Measurements from ENCODE around the gene CLK2.
A peak's percentile ranks its signal among the peaks of the same experiment; 100 is the strongest.

Gene CLK2

DNA sequence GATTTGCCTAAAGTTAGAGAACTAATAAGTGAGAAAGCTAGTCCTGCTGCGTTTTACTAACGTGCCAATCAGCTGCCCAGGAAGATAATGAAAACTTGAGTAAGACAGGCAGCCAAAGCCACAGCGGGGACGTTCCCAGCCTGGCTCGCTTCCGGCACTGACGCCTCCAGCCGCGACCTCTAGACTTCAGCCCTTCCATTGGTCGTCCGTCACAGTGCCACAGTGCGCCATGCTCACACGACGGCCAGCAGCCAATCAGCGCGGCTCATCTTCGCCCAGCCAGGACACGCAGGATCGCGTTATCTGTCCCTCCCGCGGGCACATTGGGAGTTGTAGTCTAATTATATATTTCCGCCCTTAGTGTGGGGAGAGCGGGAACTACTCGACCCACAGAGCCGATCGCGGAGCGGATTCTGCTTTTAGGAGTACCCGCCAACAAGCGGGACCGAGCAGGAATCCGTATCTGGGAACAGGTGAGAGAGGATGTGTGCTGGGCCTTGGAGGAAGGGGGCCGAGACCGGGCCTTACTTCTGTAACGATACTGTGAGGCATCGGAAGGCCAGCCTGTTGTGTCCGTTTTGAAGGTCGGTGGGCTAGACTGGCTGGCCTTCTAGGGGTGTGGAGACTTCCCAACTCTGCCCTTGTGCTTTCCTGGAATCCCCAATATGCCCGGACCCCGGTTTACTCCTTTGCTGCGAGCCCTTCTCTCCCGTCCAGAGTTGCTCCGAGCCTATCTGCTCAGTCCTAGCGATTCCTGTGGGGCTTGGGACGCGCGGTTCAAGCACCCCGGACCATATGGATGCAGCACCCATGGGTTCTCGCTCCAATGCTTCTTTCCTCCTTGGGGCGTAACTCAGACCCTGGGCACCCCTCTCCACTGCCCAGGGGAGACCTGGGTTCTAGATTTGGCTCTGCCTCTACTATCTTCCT lies 35.5 kb upstream of the CLK2 start, which contains the start of gene FDPS:
Gene FDPS, plus strand, starts transcription at position 374 of the 930 bp plus-strand sequence. CDS start 924 bp downstream, outside the sequence.
- H3K9ac ChIP-seq (ENCODE audit: low read length), result peak within 1 kb of the TSS; percentile 99
- peaks cover 28% of the 10 kb centered on the region for H3K36me3 ChIP-seq (ENCODE audit: control insufficient read depth, insufficient read depth, low read length, severe bottlenecking)
- H3K4me3 ChIP-seq (ENCODE audit: low read length), result peak within 1 kb of the TSS; percentile 99
- DNase-seq (ENCODE audit: low read depth), result peak; percentile 100
- H3K9me3 ChIP-seq (ENCODE audit: control insufficient read depth, low read length), result no peaks in the 10 kb centered on the region
- H3K27me3 ChIP-seq (replicated peaks; ENCODE audit: control insufficient read depth, insufficient read depth, low read length), result no peaks in the 10 kb centered on the region
- H3K4me1 ChIP-seq (ENCODE audit: control insufficient read depth, insufficient read depth, low read length), result peaks cover 30% of the 10 kb centered on the region

DNA sequence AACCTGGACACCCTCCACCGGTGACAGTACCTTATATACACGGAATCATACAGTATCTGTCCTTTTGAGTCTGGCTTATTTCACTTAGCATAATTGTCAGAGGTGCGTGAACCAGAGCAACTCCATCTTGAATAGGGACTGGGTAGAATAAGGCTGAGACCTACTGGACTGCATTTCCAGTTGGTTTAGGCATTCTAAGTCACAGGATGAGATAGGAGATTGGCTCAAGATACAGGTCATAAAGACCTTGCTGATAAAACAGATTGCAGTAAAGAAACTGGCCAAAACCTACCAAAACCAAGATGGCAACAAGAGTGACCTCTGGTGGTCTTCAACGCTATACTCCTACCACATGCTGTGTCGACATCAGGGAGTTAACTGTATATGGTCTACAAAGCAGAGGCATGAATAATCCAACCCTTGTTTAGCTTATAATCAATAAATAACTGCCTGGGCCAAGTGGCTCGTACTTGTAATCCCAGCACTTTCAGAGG lies 34.0 kb upstream of the CLK2 start:
- Histone ChIP-seq H3K9ac (ENCODE audit: low read length) (no peak overlapping the region), H3K4me1 (ENCODE audit: control insufficient read depth, insufficient read depth, low read length) (peaks cover 30% of the 10 kb centered on the region), H3K4me3 (ENCODE audit: low read length) (no peak overlapping the region), H3K36me3 (ENCODE audit: control insufficient read depth, insufficient read depth, low read length, severe bottlenecking) (peaks cover 17% of the 10 kb centered on the region), H3K9me3 (ENCODE audit: control insufficient read depth, low read length) (no peaks in the 10 kb centered on the region), H3K27me3 (replicated peaks; ENCODE audit: control insufficient read depth, insufficient read depth, low read length) (no peaks in the 10 kb centered on the region)
- DNase-seq (ENCODE audit: low read depth), result peak; percentile 40

DNA sequence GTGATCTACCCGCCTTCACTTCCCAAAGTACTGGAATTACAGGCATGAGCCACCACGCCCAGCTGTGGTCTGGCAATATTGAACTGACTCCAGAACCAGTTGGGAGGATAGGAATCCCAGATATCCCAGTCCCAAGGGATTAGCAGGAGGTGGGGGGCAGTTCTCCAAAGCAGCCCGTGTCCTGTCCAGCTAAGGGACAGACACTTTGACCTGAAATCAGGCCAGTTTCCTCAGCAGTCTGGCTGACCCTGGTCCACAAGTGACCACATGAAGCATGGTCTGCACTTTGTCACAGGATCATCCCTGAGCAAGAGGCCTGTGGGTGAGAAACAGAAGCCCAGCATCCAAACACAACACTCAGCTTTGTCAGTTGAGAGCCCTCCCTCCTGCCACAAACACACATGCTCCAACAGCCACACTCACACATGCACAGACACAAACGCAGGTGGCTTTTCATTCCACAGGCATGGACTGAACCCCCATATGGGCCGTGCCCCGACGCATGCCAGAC lies 32.6 kb upstream of the CLK2 start:
- Histone ChIP-seq H3K9ac (ENCODE audit: low read length) (no peak overlapping the region), H3K4me1 (ENCODE audit: control insufficient read depth, insufficient read depth, low read length) (peaks cover 20% of the 10 kb centered on the region), H3K27me3 (replicated peaks; ENCODE audit: control insufficient read depth, insufficient read depth, low read length) (peaks cover 2% of the 10 kb centered on the region), H3K9me3 (ENCODE audit: control insufficient read depth, low read length) (no peaks in the 10 kb centered on the region), H3K4me3 (ENCODE audit: low read length) (no peak overlapping the region), H3K36me3 (ENCODE audit: control insufficient read depth, insufficient read depth, low read length, severe bottlenecking) (peaks cover 8% of the 10 kb centered on the region)
- no peak for DNase-seq (ENCODE audit: low read depth)

DNA sequence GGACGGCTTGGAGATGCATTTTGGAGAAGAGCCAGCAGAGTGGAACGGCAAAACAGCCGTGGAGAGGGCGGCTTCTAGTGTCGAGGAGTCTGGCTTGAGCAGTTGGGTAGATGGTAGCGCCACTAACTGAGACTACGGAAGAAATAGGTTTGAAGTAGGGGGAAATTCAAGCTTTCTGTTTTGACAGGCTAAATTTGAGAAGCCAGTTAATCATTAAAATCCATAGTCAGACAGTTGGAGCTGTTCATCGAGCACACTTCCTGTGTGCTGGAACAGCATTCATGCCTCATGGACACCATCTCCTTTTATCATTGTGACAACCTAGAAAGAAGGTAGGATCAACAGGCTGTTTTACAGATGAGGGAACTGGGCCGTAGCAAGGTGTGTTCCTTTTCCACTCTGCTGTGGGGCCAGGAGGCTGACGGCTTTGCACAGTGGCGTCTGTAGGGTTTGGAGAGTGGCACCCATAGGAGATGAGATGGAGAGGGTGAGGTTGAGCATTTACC lies 31.3 kb upstream of the CLK2 start:
- no peaks in the 10 kb centered on the region for H3K9me3 ChIP-seq (ENCODE audit: control insufficient read depth, low read length)
- H3K4me3 ChIP-seq (ENCODE audit: low read length), result no peak overlapping the region
- no peak for DNase-seq (ENCODE audit: low read depth)
- H3K4me1 ChIP-seq (ENCODE audit: control insufficient read depth, insufficient read depth, low read length), result peaks cover 7% of the 10 kb centered on the region
- no peak overlapping the region for H3K9ac ChIP-seq (ENCODE audit: low read length)
- peaks cover 2% of the 10 kb centered on the region for H3K27me3 ChIP-seq (replicated peaks; ENCODE audit: control insufficient read depth, insufficient read depth, low read length)
- H3K36me3 ChIP-seq (ENCODE audit: control insufficient read depth, insufficient read depth, low read length, severe bottlenecking), result no peaks in the 10 kb centered on the region

DNA sequence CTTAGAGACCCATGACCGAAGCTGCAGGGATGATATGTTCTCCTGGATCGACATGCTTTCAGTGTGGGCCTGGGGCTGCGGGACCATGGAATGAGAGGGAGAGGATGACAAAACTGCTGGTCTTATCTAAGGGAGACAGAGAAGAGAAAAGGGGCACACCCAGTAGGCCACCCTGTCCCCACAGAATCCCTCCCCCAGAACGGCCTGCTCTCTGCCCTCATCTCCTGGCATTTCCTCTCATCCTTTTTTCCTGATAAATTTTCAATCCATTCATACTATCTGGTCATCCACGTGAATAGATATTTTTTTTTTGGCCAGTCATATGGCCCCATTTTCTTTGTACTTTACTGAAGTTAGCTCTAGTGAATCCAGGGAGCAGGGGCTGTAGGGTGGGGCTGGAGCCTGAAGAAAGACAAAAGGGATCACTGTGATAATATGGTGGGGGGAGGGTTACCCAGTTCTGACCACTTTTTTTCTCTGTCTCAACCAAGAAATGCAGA lies 28.1 kb upstream of the CLK2 start, which contains the start of gene PKLR:
Gene PKLR, minus strand, starts transcription at position 97 of the 500 bp plus-strand sequence. Its CDS starts 43 bp downstream, at position 54.
- H3K9ac ChIP-seq (ENCODE audit: low read length), result no peak within 1 kb of the TSS
- H3K4me3 ChIP-seq (ENCODE audit: low read length), result no peak within 1 kb of the TSS
- no peaks in the 10 kb centered on the region for H3K9me3 ChIP-seq (ENCODE audit: control insufficient read depth, low read length)
- no peak for DNase-seq (ENCODE audit: low read depth)
- peaks cover 10% of the 10 kb centered on the region for H3K27me3 ChIP-seq (replicated peaks; ENCODE audit: control insufficient read depth, insufficient read depth, low read length)
- no peaks in the 10 kb centered on the region for H3K36me3 ChIP-seq (ENCODE audit: control insufficient read depth, insufficient read depth, low read length, severe bottlenecking)
- H3K4me1 ChIP-seq (ENCODE audit: control insufficient read depth, insufficient read depth, low read length), result no peaks in the 10 kb centered on the region

DNA sequence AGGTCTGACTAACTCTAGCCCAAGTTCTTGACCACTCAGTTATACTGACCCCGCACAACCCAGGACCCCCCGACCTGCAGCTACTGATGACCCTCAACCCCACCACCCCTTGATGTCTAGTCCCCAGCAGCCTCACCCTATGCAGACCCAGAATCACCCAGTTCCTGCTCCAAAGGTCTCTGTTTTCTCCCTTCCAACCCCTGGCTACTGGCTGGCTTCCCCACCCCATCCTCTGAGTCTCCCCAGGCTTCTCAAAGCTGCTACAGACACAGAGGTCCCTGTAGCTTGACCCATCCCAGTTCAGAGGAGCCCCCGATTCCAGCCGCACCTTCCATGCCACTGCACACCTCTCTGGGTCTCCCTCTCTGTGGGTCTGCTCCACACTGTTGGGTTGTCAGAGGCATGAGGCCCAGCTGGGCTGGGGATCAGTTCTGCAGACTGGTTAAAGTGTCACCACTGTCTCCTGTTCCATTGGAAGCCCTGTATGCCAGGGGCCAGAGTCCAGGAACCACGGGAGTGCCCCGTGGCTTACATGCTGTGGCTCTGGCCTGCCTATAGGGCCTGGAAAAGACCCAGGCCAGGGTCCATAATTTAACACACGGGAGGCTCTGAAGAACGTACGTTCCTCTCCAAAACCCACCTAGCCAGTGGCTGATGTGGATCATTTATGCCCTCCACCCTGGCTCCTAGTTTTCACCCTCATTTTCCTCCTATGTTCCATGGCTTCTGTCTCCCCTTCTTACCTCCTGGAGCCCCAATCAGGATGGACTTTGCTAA lies 27.4 kb upstream of the CLK2 start:
- Histone ChIP-seq H3K4me3 (ENCODE audit: low read length) (no peak overlapping the region), H3K9ac (ENCODE audit: low read length) (no peak overlapping the region), H3K9me3 (ENCODE audit: control insufficient read depth, low read length) (no peaks in the 10 kb centered on the region), H3K36me3 (ENCODE audit: control insufficient read depth, insufficient read depth, low read length, severe bottlenecking) (no peaks in the 10 kb centered on the region), H3K27me3 (replicated peaks; ENCODE audit: control insufficient read depth, insufficient read depth, low read length) (peaks cover 16% of the 10 kb centered on the region), H3K4me1 (ENCODE audit: control insufficient read depth, insufficient read depth, low read length) (no peaks in the 10 kb centered on the region)
- no peak for DNase-seq (ENCODE audit: low read depth)

DNA sequence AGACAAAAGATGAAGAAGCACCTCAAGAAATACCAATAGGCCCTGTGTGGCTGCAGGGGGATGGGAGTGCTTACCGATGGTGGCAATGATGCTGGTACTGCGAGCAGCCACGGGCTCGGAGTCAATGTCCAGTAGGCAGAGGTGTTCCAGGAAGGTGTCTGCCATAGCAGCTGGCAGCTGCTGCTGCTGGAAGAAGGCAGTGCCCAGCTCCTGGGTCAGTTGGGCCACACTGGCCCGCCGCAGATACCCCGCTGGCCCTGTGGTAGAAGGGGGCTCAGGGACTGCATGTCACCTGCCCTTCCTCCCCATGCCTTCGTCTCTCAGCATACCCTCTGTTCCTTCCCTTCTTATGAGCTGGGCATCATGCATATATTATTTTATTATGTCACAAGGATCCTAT lies 26.7 kb upstream of the CLK2 start:
- DNase-seq (ENCODE audit: low read depth), result no peak
- Histone ChIP-seq H3K9me3 (ENCODE audit: control insufficient read depth, low read length) (no peaks in the 10 kb centered on the region), H3K27me3 (replicated peaks; ENCODE audit: control insufficient read depth, insufficient read depth, low read length) (peaks cover 23% of the 10 kb centered on the region), H3K9ac (ENCODE audit: low read length) (no peak overlapping the region), H3K4me3 (ENCODE audit: low read length) (no peak overlapping the region), H3K4me1 (ENCODE audit: control insufficient read depth, insufficient read depth, low read length) (no peaks in the 10 kb centered on the region), H3K36me3 (ENCODE audit: control insufficient read depth, insufficient read depth, low read length, severe bottlenecking) (no peaks in the 10 kb centered on the region)

DNA sequence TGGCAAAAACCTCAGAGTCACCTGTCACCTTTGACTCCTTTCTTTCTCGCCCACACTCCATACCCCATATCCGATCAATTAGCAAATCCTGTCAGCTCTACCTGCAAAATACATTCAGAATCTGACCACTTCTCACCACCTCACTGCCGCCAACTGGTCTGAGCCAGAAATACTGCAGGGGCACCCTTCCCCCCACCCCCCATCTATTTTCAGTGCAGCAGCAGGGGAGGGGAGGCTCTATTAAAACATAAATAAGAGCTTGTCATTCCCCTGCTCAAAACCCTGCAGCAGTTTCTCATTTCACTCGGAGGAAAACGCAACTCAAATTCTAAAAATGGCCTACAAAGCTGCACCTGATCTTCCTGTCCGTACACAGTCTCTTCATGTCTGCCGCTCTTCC lies 24.1 kb upstream of the CLK2 start:
- DNase-seq (ENCODE audit: low read depth), result no peak
- H3K9me3 ChIP-seq (ENCODE audit: control insufficient read depth, low read length), result no peaks in the 10 kb centered on the region
- H3K27me3 ChIP-seq (replicated peaks; ENCODE audit: control insufficient read depth, insufficient read depth, low read length), result peaks cover 45% of the 10 kb centered on the region
- no peaks in the 10 kb centered on the region for H3K4me1 ChIP-seq (ENCODE audit: control insufficient read depth, insufficient read depth, low read length)
- H3K9ac ChIP-seq (ENCODE audit: low read length), result no peak overlapping the region
- H3K36me3 ChIP-seq (ENCODE audit: control insufficient read depth, insufficient read depth, low read length, severe bottlenecking), result no peaks in the 10 kb centered on the region
- no peak overlapping the region for H3K4me3 ChIP-seq (ENCODE audit: low read length)

DNA sequence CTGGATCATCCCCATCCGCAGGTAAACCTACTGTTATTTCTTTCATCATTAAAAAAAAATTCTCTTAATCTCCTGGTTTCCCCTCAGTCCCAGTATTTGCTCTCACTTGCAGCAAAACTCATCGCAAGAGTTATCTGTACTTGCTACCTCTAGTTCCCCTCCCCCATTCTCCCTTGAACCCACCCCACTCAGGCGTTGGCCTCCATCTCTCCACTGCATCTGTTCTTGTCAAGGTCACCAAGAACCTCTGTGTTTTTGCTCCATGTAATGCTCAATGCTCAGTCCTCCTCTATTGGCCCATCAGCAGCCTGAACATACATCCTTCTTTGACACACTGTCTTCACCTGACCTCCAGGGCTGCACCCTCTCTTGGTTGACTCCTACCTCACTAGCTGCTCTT lies 23.4 kb upstream of the CLK2 start:
- no peak for DNase-seq (ENCODE audit: low read depth)
- H3K4me1 ChIP-seq (ENCODE audit: control insufficient read depth, insufficient read depth, low read length), result no peaks in the 10 kb centered on the region
- no peaks in the 10 kb centered on the region for H3K9me3 ChIP-seq (ENCODE audit: control insufficient read depth, low read length)

DNA sequence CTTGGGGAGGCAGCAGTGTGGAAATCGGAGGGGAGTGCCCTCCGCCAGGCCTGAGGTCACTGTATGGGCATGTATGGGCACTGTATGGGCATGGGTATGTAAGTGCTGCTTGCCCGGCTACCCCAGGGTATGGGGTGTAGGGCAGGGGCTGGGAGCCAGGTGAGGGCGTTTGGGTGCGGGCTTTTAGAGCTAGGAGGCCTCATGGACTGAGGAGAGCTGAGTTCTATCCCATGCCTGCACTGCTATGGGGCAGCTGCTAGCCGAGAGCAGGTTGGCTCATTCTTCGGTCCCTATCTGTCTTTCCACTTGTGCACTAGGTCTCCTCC lies 22.6 kb upstream of the CLK2 start:
- Histone ChIP-seq H3K9me3 (ENCODE audit: control insufficient read depth, low read length) (no peaks in the 10 kb centered on the region), H3K27me3 (replicated peaks; ENCODE audit: control insufficient read depth, insufficient read depth, low read length) (peaks cover 49% of the 10 kb centered on the region), H3K9ac (ENCODE audit: low read length) (no peak overlapping the region), H3K4me3 (ENCODE audit: low read length) (no peak overlapping the region), H3K4me1 (ENCODE audit: control insufficient read depth, insufficient read depth, low read length) (no peaks in the 10 kb centered on the region), H3K36me3 (ENCODE audit: control insufficient read depth, insufficient read depth, low read length, severe bottlenecking) (no peaks in the 10 kb centered on the region)
- DNase-seq (ENCODE audit: low read depth), result no peak

More for the DNA sequence above, 23.4 kb upstream of the CLK2 start:
- no peaks in the 10 kb centered on the region for H3K36me3 ChIP-seq (ENCODE audit: control insufficient read depth, insufficient read depth, low read length, severe bottlenecking)
- H3K9ac ChIP-seq (ENCODE audit: low read length), result no peak overlapping the region
- no peak overlapping the region for H3K4me3 ChIP-seq (ENCODE audit: low read length)
- peaks cover 49% of the 10 kb centered on the region for H3K27me3 ChIP-seq (replicated peaks; ENCODE audit: control insufficient read depth, insufficient read depth, low read length)

Measured in adipocyte (in vitro differentiated cells).